Stimulated activated CD4-positive, alpha-beta T cell treated with anti-CD3 and anti-CD28 coated beads, Interleukin-1b, Interleukin-23, amount 100 ng/mL, for 1 hour (primary cell): ENCODE data around the gene ASIC4.
A peak's percentile ranks its signal among the peaks of the same experiment; 100 is the strongest.

ENCODE experiments used
- DNase-seq, 2 donors: peaks; one replicate each; pipeline ENCODE4 v3.0.0-alpha.2; 2020; ENCODE audit warnings: low read depth in 2 of 2

Gene ASIC4

GRCh38 chr2:219515874-219516629 is 1.8 kb downstream of the ASIC4 start:
- no peak for DNase-seq

- DNase-seq, result no peak
Observed at GRCh38 chr2:219516888-219517287, 2.6 kb downstream of the ASIC4 start.

- no peak for DNase-seq
Observed at GRCh38 chr2:219517954-219518778, 3.9 kb downstream of the ASIC4 start.

GRCh38 chr2:219519526-219519916 is 5.2 kb downstream of the ASIC4 start:
- no peak for DNase-seq

GRCh38 chr2:219520079-219520478 is 5.8 kb downstream of the ASIC4 start:
- no peak for DNase-seq

GRCh38 chr2:219521066-219521880 is 7.0 kb downstream of the ASIC4 start:
- no peak for DNase-seq

- DNase-seq, result no peak
Observed at GRCh38 chr2:219522111-219523030, 8.1 kb downstream of the ASIC4 start.

GRCh38 chr2:219523031-219523671 is 8.9 kb downstream of the ASIC4 start:
- no peak for DNase-seq

GRCh38 chr2:219524817-219525216 is 10.5 kb downstream of the ASIC4 start:
- no peak for DNase-seq

- DNase-seq, result no peak
Observed at GRCh38 chr2:219525533-219526232, 11.4 kb downstream of the ASIC4 start.

- DNase-seq, result no peak
Observed at GRCh38 chr2:219526320-219527075, 12.2 kb downstream of the ASIC4 start.

- no peak for DNase-seq
Observed at GRCh38 chr2:219527076-219527394, 12.8 kb downstream of the ASIC4 start.

GRCh38 chr2:219527472-219527871 is 13.2 kb downstream of the ASIC4 start:
- no peak for DNase-seq

- peak; percentile 67 to 72 for DNase-seq
Observed at GRCh38 chr2:219530048-219530963, 16.0 kb downstream of the ASIC4 start.

GRCh38 chr2:219531639-219532377 is 17.5 kb downstream of the ASIC4 start:
- DNase-seq, result no peak

GRCh38 chr2:219532378-219532649 is 18.0 kb downstream of the ASIC4 start:
- no peak for DNase-seq

GRCh38 chr2:219533930-219534661 is 19.8 kb downstream of the ASIC4 start:
- DNase-seq, result no peak
